HFF-Myc (cell line): ENCODE results near the gene HS3ST6.

ENCODE experiments used
- DNase-seq: peaks from one replicate; pipeline ENCODE4 v3.0.0-alpha.2; 2011; ENCODE audit warnings: low read depth; ENCODE audit errors: extremely low read depth
- H3K4me3 ChIP-seq: replicated peaks from 2 replicates; pipeline ENCODE4 v1.5.1; 2011; ENCODE audit warnings: low read depth, mild to moderate bottlenecking, control low read depth, low read length
- TF ChIP-seq, protein P1 (sequence below): IDR thresholded peaks from 2 replicates; pipeline ENCODE4 v1.5.1; 2012; ENCODE audit warnings: mild to moderate bottlenecking, low read depth, low read length, control low read depth; ENCODE audit errors: missing control alignments

HS3ST6 gene

DNA sequence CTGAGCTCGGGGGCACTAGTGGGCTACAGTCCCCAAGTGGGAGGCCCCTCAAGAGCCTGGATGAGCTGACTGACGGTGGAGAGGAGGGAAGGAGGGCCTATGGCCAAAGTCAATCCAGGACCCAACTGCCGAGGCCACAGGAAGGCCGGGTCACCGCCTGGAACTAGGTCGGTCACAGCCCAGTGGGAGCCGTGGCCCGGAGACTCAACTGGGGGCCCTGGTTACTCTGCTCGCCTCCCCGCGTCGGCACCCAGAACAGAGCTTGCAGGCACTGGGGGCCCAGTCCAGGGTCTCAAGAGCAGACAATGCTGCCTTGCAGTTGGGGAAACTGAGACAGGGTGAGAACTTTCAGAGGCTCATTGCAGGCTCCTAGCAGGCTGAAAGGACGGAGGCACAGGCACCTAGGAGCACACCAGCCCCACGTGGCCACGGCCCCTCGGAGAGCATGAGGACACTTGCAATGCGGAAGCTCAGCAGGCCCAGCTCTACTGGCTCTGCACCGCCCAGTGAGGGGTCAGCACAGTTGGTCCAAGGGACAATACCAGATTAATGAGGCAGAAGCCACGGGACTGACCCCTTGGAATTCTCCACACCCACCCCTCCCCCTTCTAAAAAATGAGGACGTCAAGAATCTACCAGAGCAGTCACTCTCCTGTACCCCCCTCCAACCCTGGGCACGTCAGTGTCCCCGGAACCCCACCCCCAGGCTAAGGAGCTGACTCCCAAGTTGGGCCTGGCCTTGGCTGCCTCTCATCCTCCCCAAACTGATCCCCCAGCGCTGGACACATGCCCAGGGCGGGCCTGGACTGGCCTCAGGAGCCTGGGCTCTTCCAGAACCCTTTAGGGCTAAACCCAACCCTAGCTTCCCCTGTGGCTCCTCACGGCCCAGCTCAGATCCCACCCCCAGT lies 2.2 kb downstream of the HS3ST6 start:
- TF ChIP-seq, protein P1, sequence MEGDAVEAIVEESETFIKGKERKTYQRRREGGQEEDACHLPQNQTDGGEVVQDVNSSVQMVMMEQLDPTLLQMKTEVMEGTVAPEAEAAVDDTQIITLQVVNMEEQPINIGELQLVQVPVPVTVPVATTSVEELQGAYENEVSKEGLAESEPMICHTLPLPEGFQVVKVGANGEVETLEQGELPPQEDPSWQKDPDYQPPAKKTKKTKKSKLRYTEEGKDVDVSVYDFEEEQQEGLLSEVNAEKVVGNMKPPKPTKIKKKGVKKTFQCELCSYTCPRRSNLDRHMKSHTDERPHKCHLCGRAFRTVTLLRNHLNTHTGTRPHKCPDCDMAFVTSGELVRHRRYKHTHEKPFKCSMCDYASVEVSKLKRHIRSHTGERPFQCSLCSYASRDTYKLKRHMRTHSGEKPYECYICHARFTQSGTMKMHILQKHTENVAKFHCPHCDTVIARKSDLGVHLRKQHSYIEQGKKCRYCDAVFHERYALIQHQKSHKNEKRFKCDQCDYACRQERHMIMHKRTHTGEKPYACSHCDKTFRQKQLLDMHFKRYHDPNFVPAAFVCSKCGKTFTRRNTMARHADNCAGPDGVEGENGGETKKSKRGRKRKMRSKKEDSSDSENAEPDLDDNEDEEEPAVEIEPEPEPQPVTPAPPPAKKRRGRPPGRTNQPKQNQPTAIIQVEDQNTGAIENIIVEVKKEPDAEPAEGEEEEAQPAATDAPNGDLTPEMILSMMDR, result no peak
- no peak overlapping the region; the same call in 1 of the 2 replicates for H3K4me3 ChIP-seq

DNA sequence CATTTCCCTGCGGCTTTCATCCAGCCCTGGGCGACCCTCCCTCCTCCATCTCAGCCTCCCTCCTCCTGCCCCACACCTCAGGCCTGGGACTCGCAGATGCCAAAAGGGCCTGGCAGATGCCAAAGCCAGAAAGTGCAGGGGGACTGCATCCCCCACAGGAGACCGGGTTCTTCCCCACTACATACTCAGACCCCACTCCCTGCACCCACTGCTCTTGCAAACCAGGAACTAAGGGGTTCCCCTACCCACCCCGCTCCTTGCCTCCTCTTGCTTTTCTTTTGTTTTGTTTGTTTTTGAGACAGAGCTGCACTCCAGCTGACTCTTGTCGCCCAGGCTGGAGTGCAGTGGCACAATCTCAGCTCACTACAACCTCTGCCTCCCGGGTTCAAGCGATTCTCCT lies 3.2 kb downstream of the HS3ST6 start:
- TF ChIP-seq, protein P1, result no peak
- no peak overlapping the region for H3K4me3 ChIP-seq
- DNase-seq, result no peak

More for the DNA sequence above, 2.2 kb downstream of the HS3ST6 start:
- no peak for DNase-seq

DNA sequence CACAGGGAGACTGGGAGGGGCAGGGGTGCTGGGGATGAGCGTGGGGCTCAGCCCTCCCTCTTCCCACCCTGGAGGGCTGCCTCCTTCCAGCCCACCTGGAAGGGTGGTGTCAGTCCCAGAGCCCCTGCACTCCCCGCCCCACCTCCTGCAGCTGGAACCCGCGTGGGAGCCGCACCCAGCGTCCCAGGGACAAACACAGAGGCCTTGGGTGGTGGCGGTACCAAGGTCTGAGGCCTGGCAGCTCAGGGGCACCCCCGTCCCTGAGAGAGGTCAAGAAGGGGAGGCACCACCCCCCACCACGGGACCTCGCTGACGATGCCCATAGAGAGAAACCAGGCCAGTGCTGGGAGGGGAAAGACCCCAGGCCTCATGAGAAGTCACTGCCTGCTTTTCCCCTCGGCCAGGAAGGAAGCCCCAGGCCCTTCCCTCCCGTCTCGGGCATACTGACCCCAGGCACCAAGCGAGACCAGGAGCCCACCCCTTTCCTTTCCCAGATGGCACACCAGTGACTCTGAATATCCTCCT lies 4.1 kb downstream of the HS3ST6 start:
- TF ChIP-seq, protein P1, result no peak

DNA sequence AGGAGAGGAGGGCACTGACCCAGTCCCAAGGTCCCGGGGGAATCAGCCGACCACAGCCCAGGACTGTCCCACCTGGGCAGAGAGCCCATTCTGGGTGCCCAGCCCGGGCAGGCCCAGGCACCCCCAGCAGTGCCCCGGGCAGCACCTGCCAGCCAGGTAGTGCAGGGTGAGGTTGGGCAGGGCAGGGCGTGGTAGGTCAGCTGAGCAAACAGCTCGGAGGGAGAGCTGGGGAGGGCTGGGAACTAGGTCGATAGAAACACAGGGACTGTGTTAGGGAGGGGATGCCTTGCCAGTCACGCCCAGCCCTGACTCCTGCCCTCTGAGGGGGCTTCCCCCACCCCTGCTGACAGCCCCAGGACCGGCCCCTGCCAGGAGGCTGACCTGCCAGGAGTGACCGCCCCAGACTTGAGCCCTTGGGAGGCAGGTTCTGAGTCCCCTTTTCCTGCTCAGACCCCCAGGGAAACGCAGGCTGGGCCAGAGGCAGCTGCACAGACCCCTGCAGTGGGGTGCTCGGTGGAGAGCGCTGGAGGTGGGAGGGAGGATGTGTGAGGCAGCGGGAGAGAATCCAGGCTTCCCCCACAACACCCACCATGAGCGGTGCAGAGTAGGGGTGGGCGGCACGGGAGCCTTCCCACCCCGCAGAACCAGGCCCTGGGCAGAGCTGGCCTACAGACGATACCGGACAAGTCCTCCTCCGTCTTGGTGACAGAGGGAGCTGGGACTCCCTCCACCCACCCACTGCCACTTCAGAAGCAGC lies 4.7 kb downstream of the HS3ST6 start:
- TF ChIP-seq, protein P1, result no peak
- H3K4me3 ChIP-seq, result no peak overlapping the region
- DNase-seq, result no peak

More for the DNA sequence above, 4.1 kb downstream of the HS3ST6 start:
- H3K4me3 ChIP-seq, result no peak overlapping the region
- DNase-seq, result no peak

DNA sequence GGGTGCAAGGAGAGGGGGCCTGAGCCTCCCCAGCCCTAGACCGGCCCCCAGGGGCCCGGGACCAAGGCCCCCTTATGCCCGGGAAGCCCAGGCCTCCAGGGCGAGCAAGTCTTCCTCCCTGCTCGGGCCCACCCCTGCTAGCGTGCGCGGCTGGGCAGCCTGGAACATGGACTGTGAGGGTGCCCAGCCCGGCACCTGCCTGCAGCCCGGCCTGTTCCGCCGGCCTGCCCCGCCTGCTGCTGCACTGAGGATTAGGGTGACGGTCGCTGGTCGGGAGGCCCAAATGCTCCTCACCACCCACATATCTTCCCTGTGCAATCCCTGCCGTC lies 6.0 kb downstream of the HS3ST6 start:
- TF ChIP-seq, protein P1, result no peak
- no peak for DNase-seq
- no peak overlapping the region for H3K4me3 ChIP-seq

DNA sequence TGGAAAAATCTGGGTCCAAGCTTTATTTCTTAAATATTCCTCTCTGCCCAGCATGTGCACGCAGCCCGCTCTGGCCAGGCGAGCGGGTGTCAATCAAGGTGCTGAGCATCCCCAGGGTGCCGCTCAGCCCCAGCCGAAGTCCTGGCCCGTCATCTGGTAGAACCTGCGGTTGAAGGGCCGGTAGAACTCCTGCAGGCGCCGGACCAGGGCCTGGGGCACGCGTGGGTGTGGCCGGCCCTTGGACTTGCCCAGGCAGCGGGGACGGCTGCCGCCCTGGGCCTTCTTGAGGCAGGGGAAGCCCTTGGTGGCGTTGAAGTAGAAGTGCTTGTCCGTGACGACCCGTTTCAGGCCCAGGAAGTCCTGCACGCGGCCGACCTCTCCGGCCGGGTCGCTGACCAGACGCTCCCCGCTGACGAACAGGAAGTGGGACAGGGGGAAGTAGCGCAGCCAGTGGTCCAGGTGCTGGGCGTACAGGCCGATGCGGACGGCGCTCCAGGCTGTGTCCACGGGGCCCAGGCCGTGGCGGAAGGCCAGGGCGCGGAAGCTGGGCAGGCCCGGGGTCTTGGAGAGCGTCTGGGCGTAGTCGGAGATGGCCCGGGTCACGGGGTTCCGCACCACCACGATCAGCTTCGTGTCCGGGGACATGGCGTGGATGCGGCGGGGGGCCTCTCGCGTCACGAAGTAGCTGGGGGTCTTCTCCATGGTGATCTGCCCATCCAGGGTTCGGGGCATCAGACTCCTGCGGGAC lies 6.6 kb downstream of the HS3ST6 start:
- no peak for DNase-seq
- no peak overlapping the region for H3K4me3 ChIP-seq
- TF ChIP-seq, protein P1, result no peak
